ENCODE data around the gene AP1M1.

GRCh38 chr19:16204005-16204294, 6.2 kb downstream of the AP1M1 start:
- TF ChIP-seq CTCF (IDR thresholded peaks at IDR 0.05) (no peak), POLR2A (IDR thresholded peaks at IDR 0.05) (no peak)
